H1 (cell line): ENCODE measurements around the gene NAA20. TPM values are rescaled to one million over a fixed set of nuclear protein-coding genes. Genes with fewer than 3 reads are reported as not detected.
A peak's percentile ranks its signal among the peaks of the same experiment; 100 is the strongest.

Experiments used
- CTCF ChIA-PET: fragments of 300-600 bp; sonication (Branson Sonifier 250); formaldehyde crosslinking; loops from one replicate; lab custom pipeline; 2021; ENCODE audit not compliant: partially characterized antibody; lab: Charles Lee
- POLR2A ChIA-PET: fragments of 300-600 bp; sonication (Branson Sonifier 250); formaldehyde crosslinking; loops from one replicate; lab custom pipeline; 2021; ENCODE audit warnings: inconsistent platforms; ENCODE audit not compliant: partially characterized antibody; lab: Charles Lee
- DNase-seq, 2 experiments: peaks; one replicate each; pipeline versions ENCODE4 v3.0.0 to v3.0.0-alpha.2; 2010 to 2022; ENCODE audit warnings: low spot score in 2 of 2, low read depth in 1 of 2, mixed read lengths in 1 of 2
- FAIRE-seq: peaks from 2 replicates; lab custom pipeline; 2011; peaks lifted over from hg19 to GRCh38; lab: Jason Lieb, UNC
- H2AFZ ChIP-seq: 2 replicates; pipeline ENCODE4 v1.8.1; 2012; ENCODE audit warnings: low read length, inconsistent platforms
- H2AK5ac ChIP-seq: 2 replicates; pipeline ENCODE4 v1.6.1; 2013; ENCODE audit warnings: low read depth, low read length
- H2BK120ac ChIP-seq: replicated peaks from 2 replicates; pipeline ENCODE3; 2013; ENCODE audit warnings: low read depth, low read length, inconsistent platforms
- H2BK12ac ChIP-seq: 2 replicates; pipeline ENCODE4 v1.6.1; 2013; ENCODE audit warnings: low read depth, low read length
- H2BK15ac ChIP-seq: 2 replicates; pipeline ENCODE4 v1.6.1; 2013; ENCODE audit warnings: low read length
- H2BK20ac ChIP-seq: 2 replicates; pipeline ENCODE4 v1.6.1; 2013; ENCODE audit warnings: low read length
- H2BK5ac ChIP-seq: 2 replicates; pipeline ENCODE4 v1.6.1; 2013; ENCODE audit warnings: low read depth, low read length
- H3K14ac ChIP-seq: 2 replicates; pipeline ENCODE4 v1.6.1; 2013; ENCODE audit warnings: inconsistent platforms; ENCODE audit not compliant: insufficient read length
- H3K18ac ChIP-seq: 2 replicates; pipeline ENCODE4 v1.6.1; 2013; ENCODE audit warnings: low read length; ENCODE audit errors: extremely low read depth
- H3K23ac ChIP-seq: 2 replicates; pipeline ENCODE4 v1.6.1; 2013; ENCODE audit warnings: inconsistent platforms; ENCODE audit not compliant: insufficient read length
- H3K23me2 ChIP-seq: 2 replicates; pipeline ENCODE4 v1.6.1; 2013; ENCODE audit warnings: low read depth, low read length
- H3K27ac ChIP-seq: 2 replicates; pipeline ENCODE4 v1.6.1; 2011; ENCODE audit warnings: low read depth, low read length, inconsistent platforms
- H3K27me3 ChIP-seq, 4 experiments: replicated peaks in 1 of 4; 1 replicate in 1 of 4; 2 replicates in 3 of 4; pipeline versions ENCODE4 v1.6.1 to v1.8.1; 2011 to 2013; ENCODE audit warnings: low read length in 3 of 4, mild to moderate bottlenecking in 3 of 4, inconsistent platforms in 2 of 4, mixed read lengths in 2 of 4, moderate library complexity in 1 of 4; ENCODE audit not compliant: control insufficient read depth in 3 of 4, insufficient read depth in 3 of 4; ENCODE audit errors: extremely low read depth in 1 of 4
- H3K36me3 ChIP-seq, 4 experiments: 2 replicates each; pipeline versions ENCODE4 v1.6.1 to v1.8.1; 2011 to 2013; ENCODE audit warnings: mild to moderate bottlenecking in 4 of 4, low read length in 3 of 4, moderate library complexity in 2 of 4, control low read depth in 1 of 4, inconsistent platforms in 1 of 4; ENCODE audit not compliant: insufficient read depth in 4 of 4, control insufficient read depth in 2 of 4
- H3K4ac ChIP-seq: replicated peaks from 2 replicates; pipeline ENCODE3; 2013; ENCODE audit warnings: low read length, low read depth, mixed read lengths, inconsistent platforms; ENCODE audit not compliant: insufficient read length
- H3K4me1 ChIP-seq, 4 experiments: replicated peaks in 1 of 4; 1 replicate in 1 of 4; 2 replicates in 3 of 4; pipeline versions ENCODE4 v1.6.1 to v1.8.1; 2011 to 2013; ENCODE audit warnings: low read length in 3 of 4, inconsistent platforms in 2 of 4, mixed read lengths in 1 of 4; ENCODE audit not compliant: insufficient read depth in 4 of 4, control insufficient read depth in 3 of 4
- H3K4me2 ChIP-seq, 2 experiments: 2 replicates each; pipeline versions ENCODE4 v1.6.1 to v1.8.1; 2011 to 2013; ENCODE audit warnings: low read depth in 2 of 2, low read length in 2 of 2, control low read depth in 1 of 2, inconsistent platforms in 1 of 2, mild to moderate bottlenecking in 1 of 2; ENCODE audit not compliant: insufficient read depth in 1 of 2
- H3K4me3 ChIP-seq, 4 experiments: fragments of 200-600, 300-600 bp in 1 of 4; sonication (generic), shearing (Covaris generic), sonication (Bioruptor Twin) in 1 of 4; 2 replicates each; pipeline versions ENCODE4 v1.5.1 to v1.8.1; 2011 to 2016; ENCODE audit warnings: low read length in 4 of 4, low read depth in 3 of 4, control low read depth in 2 of 4, inconsistent platforms in 2 of 4, mild to moderate bottlenecking in 2 of 4, mixed read lengths in 1 of 4, moderate library complexity in 1 of 4; ENCODE audit not compliant: insufficient read depth in 2 of 4; ENCODE audit errors: extremely low read depth in 1 of 4
- H3K56ac ChIP-seq: replicated peaks from 2 replicates; pipeline ENCODE3; 2013; ENCODE audit warnings: low read depth, mild to moderate bottlenecking, mixed read lengths, low read length, inconsistent platforms; ENCODE audit not compliant: insufficient read length
- H3K79me1 ChIP-seq: 2 replicates; pipeline ENCODE4 v1.6.1; 2013; ENCODE audit warnings: low read depth, low read length, control low read depth
- H3K79me2 ChIP-seq, 2 experiments: 2 replicates each; pipeline versions ENCODE4 v1.6.1 to v1.8.1; 2012 to 2013; ENCODE audit warnings: low read length in 2 of 2, mild to moderate bottlenecking in 2 of 2, inconsistent platforms in 1 of 2; ENCODE audit not compliant: insufficient read depth in 2 of 2, control insufficient read depth in 1 of 2
- H3K9ac ChIP-seq, 4 experiments: replicated peaks in 1 of 4; 1 replicate in 1 of 4; 2 replicates in 3 of 4; pipeline versions ENCODE4 v1.6.1 to v1.8.1; 2011 to 2013; ENCODE audit warnings: low read depth in 3 of 4, low read length in 3 of 4, control low read depth in 2 of 4, mild to moderate bottlenecking in 2 of 4, moderate library complexity in 2 of 4, inconsistent platforms in 1 of 4; ENCODE audit errors: extremely low read depth in 1 of 4
- H3K9me3 ChIP-seq, 2 experiments: 2 replicates each; pipeline versions ENCODE4 v1.6.1 to v1.8.1; 2012 to 2013; ENCODE audit warnings: mild to moderate bottlenecking in 2 of 2, moderate library complexity in 2 of 2, control low read depth in 1 of 2, inconsistent platforms in 1 of 2, low read depth in 1 of 2, low read length in 1 of 2, mixed read lengths in 1 of 2; ENCODE audit not compliant: insufficient read depth in 2 of 2
- H4K20me1 ChIP-seq, 2 experiments: replicated peaks in 1 of 2; 2 replicates each; pipeline versions ENCODE3 to v1.8.1; 2011 to 2013; ENCODE audit warnings: inconsistent platforms in 2 of 2, low read length in 2 of 2, mild to moderate bottlenecking in 1 of 2; ENCODE audit not compliant: insufficient read depth in 2 of 2, control insufficient read depth in 1 of 2
- H4K5ac ChIP-seq: 2 replicates; pipeline ENCODE4 v1.6.1; 2013; ENCODE audit warnings: low read length, low read depth, mixed read lengths, inconsistent platforms; ENCODE audit not compliant: insufficient read length
- H4K8ac ChIP-seq: 2 replicates; pipeline ENCODE4 v1.8.0; 2013; ENCODE audit warnings: mild to moderate bottlenecking, moderate library complexity, low read length, inconsistent platforms; ENCODE audit not compliant: insufficient read depth; ENCODE audit errors: extremely low read depth
- H4K91ac ChIP-seq: replicated peaks from 2 replicates; pipeline ENCODE3; 2013; ENCODE audit warnings: low read length, mixed read lengths, inconsistent platforms; ENCODE audit not compliant: insufficient read length
- POU5F1 ChIP-seq: IDR thresholded peaks from 2 replicates; pipeline ENCODE4 v1.6.1; 2011; ENCODE audit warnings: low read depth, mild to moderate bottlenecking, low read length, moderate library complexity
- SIRT6 ChIP-seq: IDR thresholded peaks from one replicate; pipeline ENCODE4 v1.7.1; 2012; ENCODE audit warnings: low read length, inconsistent platforms
- SRF ChIP-seq: IDR thresholded peaks from 2 replicates; pipeline ENCODE4 v1.6.1; 2011; ENCODE audit warnings: mild to moderate bottlenecking, low read depth, low read length, moderate library complexity
- TEAD4 ChIP-seq: IDR thresholded peaks from 2 replicates; pipeline ENCODE4 v1.6.1; 2012; ENCODE audit warnings: low read depth, low read length, inconsistent platforms, mixed read lengths
- WGBS, 2 experiments: shearing (Covaris generic) in 1 of 2; methylation state at CpG; one replicate each; pipeline versions ENCODE4 v1.1.6 to v1.1.7; 2013 to 2015; ENCODE audit warnings: low lambda C conversion rate in 2 of 2, mixed read lengths in 2 of 2, inconsistent platforms in 1 of 2, low coverage in 1 of 2, missing lambda C conversion rate in 1 of 2; ENCODE audit not compliant: insufficient replicate concordance in 2 of 2, insufficient coverage in 1 of 2, insufficient read length in 1 of 2; ENCODE audit errors: extremely low coverage in 1 of 2, missing lambda C conversion rate in 1 of 2; 5-methylcytosine and 5-hydroxymethylcytosine counted together
- polyA plus RNA-seq, 7 experiments: library from polyadenylated mRNA; depleted of rRNA in 3 of 7; stranded (reverse) in 5 of 7; unstranded in 2 of 7; fragments of >200 nt in 5 of 7; fragments of 200-250 nt in 2 of 7; gene quantifications; 1 replicate in 5 of 7; 2 replicates in 1 of 7; 4 replicates in 1 of 7; pipeline versions ENCODE4 v1.2.1 to v1.2.3, GENCODE V29; 2011 to 2013; ENCODE audit warnings: missing spikeins in 2 of 7, mixed read lengths in 2 of 7
- total RNA-seq: library from RNA; stranded (reverse); fragmentation: NEBNext Ultra II Directional; extraction: Animal tissue kit (Norgen Biotek cat#: 25700); gene quantifications from 2 replicates; pipeline ENCODE4 v1.2.1, GENCODE V29; 2021

The NAA20 gene
- total and polyA plus RNA-seq, 2 of the 8 experiments (the other 6 are each of a cell fraction or from before 2014, with no cell fraction given), result 21.9 to 41.1 TPM

GRCh38 chr20:20065361-20065760 lies 48.2 kb downstream of the NAA20 start:
- no peak overlapping the region for H3K9ac ChIP-seq
- H3K27me3 ChIP-seq, result no peaks in the 10 kb centered on the region
- no peak overlapping the region for H3K56ac ChIP-seq
- CTCF ChIA-PET, result no interaction called here
- H3K23ac ChIP-seq, result no peak overlapping the region
- no peak overlapping the region for H4K91ac ChIP-seq
- FAIRE-seq (no peak), DNase-seq (no peak)
- no peaks in the 10 kb centered on the region for H4K20me1 ChIP-seq
- H2BK20ac ChIP-seq, result no peak overlapping the region
- 100% methylated on average over 1 of the region's 1 CpG; no CpG with 5 or more reads in 1 of the 2 experiments for WGBS, 2 experiments
- H3K79me1 ChIP-seq, result no peaks in the 10 kb centered on the region
- no peaks in the 10 kb centered on the region for H3K36me3 ChIP-seq
- no peak for TF ChIP-seq SIRT6
- no peak for TF ChIP-seq TEAD4
- TF ChIP-seq POU5F1, result no peak
- no peak for TF ChIP-seq SRF
- no peaks in the 10 kb centered on the region for H3K9me3 ChIP-seq
- no peak overlapping the region for H3K18ac ChIP-seq
- H3K27ac ChIP-seq, result no peak overlapping the region
- no peak overlapping the region for H4K5ac ChIP-seq
- no peak overlapping the region for H2BK15ac ChIP-seq
- peak overlapping the region; percentile 84; the same call in 1 of the 2 replicates for H4K8ac ChIP-seq
- no peak overlapping the region for H2BK5ac ChIP-seq
- H3K79me2 ChIP-seq, result no peaks in the 10 kb centered on the region
- POLR2A ChIA-PET, result interaction anchor here (0.6 kb wide), 1 partner anchor 20 kb away, joined by 5 read pairs; no protein-coding TSS in a partner anchor
- no peak overlapping the region for H3K4me2 ChIP-seq
- H2BK120ac ChIP-seq, result no peak overlapping the region
- no peak overlapping the region for H2AK5ac ChIP-seq
- H2AFZ ChIP-seq, result no peak overlapping the region
- H2BK12ac ChIP-seq, result no peak overlapping the region
- H3K4ac ChIP-seq, result no peak overlapping the region
- no peak overlapping the region for H3K4me3 ChIP-seq
- no peaks in the 10 kb centered on the region for H3K23me2 ChIP-seq
- no peak overlapping the region for H3K14ac ChIP-seq
- H3K4me1 ChIP-seq, result no peaks in the 10 kb centered on the region
